DND-41 (cell line): ENCODE measurements around the gene PCED1B.

Source experiments
- ATAC-seq: fragments of 200-7000 bp; cut with Tn5 transposase; 3 replicates; pipeline ENCODE4 v1.9.1; 2021; ENCODE audit warnings: low read depth; ENCODE audit not compliant: insufficient read depth
- DNase-seq: peaks from one replicate; pipeline ENCODE4 v3.0.0-alpha.2; 2020
- H2AFZ ChIP-seq: 2 replicates; pipeline ENCODE4 v1.6.0; 2012; ENCODE audit warnings: low read depth, low read length
- H3K27ac ChIP-seq: 2 replicates; pipeline ENCODE4 v1.5.1; 2012; ENCODE audit warnings: low read length, inconsistent platforms
- H3K27me3 ChIP-seq: fragments of 200-600 bp; sonication (generic); 2 replicates; pipeline ENCODE4 v1.6.0; 2012; ENCODE audit warnings: low read length, mild to moderate bottlenecking, inconsistent platforms; ENCODE audit not compliant: insufficient read depth, poor library complexity
- H3K36me3 ChIP-seq: 2 replicates; pipeline ENCODE4 v1.5.1; 2012; ENCODE audit warnings: low read length, inconsistent platforms; ENCODE audit not compliant: insufficient read depth
- H3K4me1 ChIP-seq: 2 replicates; pipeline ENCODE4 v1.5.1; 2012; ENCODE audit warnings: mild to moderate bottlenecking, low read length; ENCODE audit not compliant: insufficient read depth
- H3K4me2 ChIP-seq: 2 replicates; pipeline ENCODE4 v1.6.0; 2012; ENCODE audit warnings: mild to moderate bottlenecking, moderate library complexity, low read length, inconsistent platforms; ENCODE audit not compliant: insufficient read depth
- H3K4me3 ChIP-seq, 2 experiments: fragments of 200-600 bp in 1 of 2; shearing (Covaris generic) in 1 of 2; 2 replicates each; pipeline ENCODE4 v1.5.1; 2012 to 2016; ENCODE audit warnings: inconsistent platforms in 2 of 2, low read length in 2 of 2, mild to moderate bottlenecking in 2 of 2, low read depth in 1 of 2, moderate library complexity in 1 of 2
- H3K79me2 ChIP-seq: 2 replicates; pipeline ENCODE4 v1.6.0; 2012; ENCODE audit warnings: low read length, inconsistent platforms; ENCODE audit not compliant: insufficient read depth
- H3K9ac ChIP-seq: 2 replicates; pipeline ENCODE4 v1.6.0; 2012; ENCODE audit warnings: low read depth, mild to moderate bottlenecking, inconsistent platforms, low read length, moderate library complexity
- H3K9me3 ChIP-seq: 2 replicates; pipeline ENCODE4 v1.5.1; 2012; ENCODE audit warnings: low read length, moderate library complexity, mild to moderate bottlenecking, inconsistent platforms; ENCODE audit not compliant: insufficient read depth, severe bottlenecking
- H4K20me1 ChIP-seq: 2 replicates; pipeline ENCODE4 v1.6.0; 2012; ENCODE audit warnings: low read length; ENCODE audit not compliant: insufficient read depth
- CTCF ChIP-seq: IDR thresholded peaks from 2 replicates; pipeline ENCODE4 v1.5.1; 2012; ENCODE audit warnings: borderline replicate concordance, low read length, moderate library complexity, mild to moderate bottlenecking; ENCODE audit not compliant: poor library complexity, severe bottlenecking; ENCODE audit errors: extremely low read depth
- EZH2 ChIP-seq: IDR thresholded peaks from 3 replicates; pipeline ENCODE4 v1.6.1; 2012; ENCODE audit warnings: borderline replicate concordance, low read depth, mild to moderate bottlenecking, moderate library complexity, low read length, inconsistent platforms; ENCODE audit not compliant: severe bottlenecking

The PCED1B gene

GRCh38 chr12:47223848-47224213 lies 144.4 kb downstream of the PCED1B start:
- Histone ChIP-seq H3K27ac (no peak overlapping the region), H3K4me2 (no peak overlapping the region), H3K36me3 (no peaks in the 10 kb centered on the region), H3K27me3 (no peaks in the 10 kb centered on the region), H3K9ac (no peak overlapping the region), H3K4me1 (no peaks in the 10 kb centered on the region), H3K79me2 (no peaks in the 10 kb centered on the region), H3K9me3 (no peaks in the 10 kb centered on the region), H4K20me1 (no peaks in the 10 kb centered on the region), H2AFZ (no peak overlapping the region), H3K4me3 (no peak overlapping the region)
- no peak for TF ChIP-seq EZH2
- no peak for TF ChIP-seq CTCF
- DNase-seq (no peak), ATAC-seq (no peak)

- Histone ChIP-seq H3K27ac (no peak overlapping the region), H3K9ac (no peak overlapping the region), H3K4me3 (no peak overlapping the region), H3K79me2 (no peaks in the 10 kb centered on the region), H3K36me3 (no peaks in the 10 kb centered on the region), H2AFZ (no peak overlapping the region), H3K4me2 (no peak overlapping the region), H3K9me3 (no peaks in the 10 kb centered on the region), H4K20me1 (no peaks in the 10 kb centered on the region), H3K27me3 (no peaks in the 10 kb centered on the region), H3K4me1 (no peaks in the 10 kb centered on the region)
- TF ChIP-seq EZH2 (no peak), CTCF (no peak)
- ATAC-seq (no peak), DNase-seq (no peak)
Observed at GRCh38 chr12:47224563-47225133, 145.2 kb downstream of the PCED1B start.

GRCh38 chr12:47225356-47225755 lies 145.9 kb downstream of the PCED1B start:
- H4K20me1 ChIP-seq: no peaks in the 10 kb centered on the region
- no peak overlapping the region for H3K27ac ChIP-seq
- no peak overlapping the region for H2AFZ ChIP-seq
- no peak overlapping the region for H3K4me2 ChIP-seq
- DNase-seq: no peak
- H3K79me2 ChIP-seq: no peaks in the 10 kb centered on the region
- H3K4me3 ChIP-seq: no peak overlapping the region
- H3K36me3 ChIP-seq: no peaks in the 10 kb centered on the region
- no peaks in the 10 kb centered on the region for H3K9me3 ChIP-seq
- H3K27me3 ChIP-seq: no peaks in the 10 kb centered on the region
- H3K9ac ChIP-seq: no peak overlapping the region
- TF ChIP-seq CTCF (no peak), EZH2 (no peak)
- no peak for ATAC-seq
- no peaks in the 10 kb centered on the region for H3K4me1 ChIP-seq

- no peaks in the 10 kb centered on the region for H3K36me3 ChIP-seq
- no peaks in the 10 kb centered on the region for H3K79me2 ChIP-seq
- no peak for TF ChIP-seq CTCF
- TF ChIP-seq EZH2: no peak
- no peak overlapping the region for H3K4me3 ChIP-seq
- H4K20me1 ChIP-seq: no peaks in the 10 kb centered on the region
- H2AFZ ChIP-seq: no peak overlapping the region
- ATAC-seq (no peak), DNase-seq (no peak)
- no peaks in the 10 kb centered on the region for H3K4me1 ChIP-seq
- H3K27me3 ChIP-seq: no peaks in the 10 kb centered on the region
- no peak overlapping the region for H3K27ac ChIP-seq
- H3K4me2 ChIP-seq: no peak overlapping the region
- no peaks in the 10 kb centered on the region for H3K9me3 ChIP-seq
- H3K9ac ChIP-seq: no peak overlapping the region
Observed at GRCh38 chr12:47226199-47226598, 146.8 kb downstream of the PCED1B start.
